Raji (cell line): ENCODE data around the gene IKZF2.

ENCODE experiments used
- POLR2A ChIP-seq: IDR thresholded peaks from 2 replicates; pipeline ENCODE4 v1.6.1; 2011; ENCODE audit warnings: low read depth, low read length, control low read depth; ENCODE audit not compliant: insufficient read depth

Gene IKZF2

GRCh38 chr2:213125646-213126347, 25.6 kb downstream of the IKZF2 start:
- TF ChIP-seq POLR2A: no peak

- no peak for TF ChIP-seq POLR2A
Observed at GRCh38 chr2:213122725-213123124, 28.7 kb downstream of the IKZF2 start.

GRCh38 chr2:213121690-213122089, 29.7 kb downstream of the IKZF2 start:
- no peak for TF ChIP-seq POLR2A

GRCh38 chr2:213119061-213119809, 32.2 kb downstream of the IKZF2 start:
- no peak for TF ChIP-seq POLR2A

GRCh38 chr2:213108308-213108707, 43.1 kb downstream of the IKZF2 start:
- no peak for TF ChIP-seq POLR2A

GRCh38 chr2:213107728-213108127, 43.7 kb downstream of the IKZF2 start:
- no peak for TF ChIP-seq POLR2A

- TF ChIP-seq POLR2A: no peak
Observed at GRCh38 chr2:213105212-213105611, 46.2 kb downstream of the IKZF2 start.

GRCh38 chr2:213104903-213105202, 46.6 kb downstream of the IKZF2 start:
- TF ChIP-seq POLR2A: no peak

- no peak for TF ChIP-seq POLR2A
Observed at GRCh38 chr2:213104092-213104902, 47.1 kb downstream of the IKZF2 start.

- no peak for TF ChIP-seq POLR2A
Observed at GRCh38 chr2:213101692-213102460, 49.5 kb downstream of the IKZF2 start.

GRCh38 chr2:213101109-213101508, 50.3 kb downstream of the IKZF2 start:
- no peak for TF ChIP-seq POLR2A

GRCh38 chr2:213098612-213099011, 52.8 kb downstream of the IKZF2 start:
- TF ChIP-seq POLR2A: no peak

GRCh38 chr2:213091765-213092164, 59.6 kb downstream of the IKZF2 start:
- no peak for TF ChIP-seq POLR2A

- no peak for TF ChIP-seq POLR2A
Observed at GRCh38 chr2:213090772-213091171, 60.6 kb downstream of the IKZF2 start.

GRCh38 chr2:213089438-213089837, 62.0 kb downstream of the IKZF2 start:
- TF ChIP-seq POLR2A: no peak

GRCh38 chr2:213087040-213087439, 64.4 kb downstream of the IKZF2 start:
- TF ChIP-seq POLR2A: no peak

GRCh38 chr2:213086571-213086970, 64.8 kb downstream of the IKZF2 start:
- no peak for TF ChIP-seq POLR2A
